Neural cell (in vitro differentiated cells): ENCODE measurements around the gene IFI16. TPM values are rescaled to one million over a fixed set of nuclear protein-coding genes. Genes with fewer than 3 reads are reported as not detected.

Source experiments
- H2AFZ ChIP-seq: fragments of 200-600, 300-800 bp; sonication (generic), shearing (Covaris generic); 2 replicates; pipeline ENCODE4 v1.6.0; 2014; ENCODE audit warnings: low read depth, mild to moderate bottlenecking, antibody characterized with exemption, low read length, moderate library complexity
- H3F3A ChIP-seq: fragments of 200-600 bp; shearing (Covaris generic); 2 replicates; pipeline ENCODE4 v1.6.1; 2016; ENCODE audit warnings: mild to moderate bottlenecking, moderate library complexity, mixed read lengths, antibody characterized with exemption, low read length; ENCODE audit not compliant: insufficient read depth, poor library complexity, severe bottlenecking
- H3K27ac ChIP-seq: fragments of 200-600, 300-800 bp; sonication (generic), shearing (Covaris generic); 2 replicates; pipeline ENCODE4 v1.5.1; 2014; ENCODE audit warnings: mild to moderate bottlenecking, low read length, moderate library complexity
- H3K27me3 ChIP-seq: fragments of 300-800, 200-600 bp; sonication (generic), shearing (Covaris generic); 2 replicates; pipeline ENCODE4 v1.6.0; 2014; ENCODE audit warnings: mild to moderate bottlenecking, low read depth, low read length, moderate library complexity; ENCODE audit not compliant: insufficient read depth
- H3K36me3 ChIP-seq: fragments of 300-800, 200-600 bp; sonication (generic), shearing (Covaris generic); 2 replicates; pipeline ENCODE4 v1.5.1; 2014; ENCODE audit warnings: mild to moderate bottlenecking, antibody characterized with exemption, low read length, moderate library complexity; ENCODE audit not compliant: insufficient read depth
- H3K4me2 ChIP-seq: fragments of 300-800, 200-600 bp; sonication (generic), shearing (Covaris generic); 2 replicates; pipeline ENCODE4 v1.6.0; 2014; ENCODE audit warnings: mild to moderate bottlenecking, low read length
- H3K4me3 ChIP-seq: fragments of 300-800, 200-600 bp; sonication (generic), shearing (Covaris generic); 2 replicates; pipeline ENCODE4 v1.5.1; 2014; ENCODE audit warnings: mild to moderate bottlenecking, low read length, moderate library complexity
- H3K79me2 ChIP-seq: fragments of 200-600 bp; shearing (Covaris generic); replicated peaks from 2 replicates; pipeline ENCODE4 v1.6.0; 2014; ENCODE audit warnings: mild to moderate bottlenecking, low read length, moderate library complexity; ENCODE audit not compliant: insufficient read depth
- H3K9ac ChIP-seq: fragments of 300-800, 200-600 bp; sonication (generic), shearing (Covaris generic); 2 replicates; pipeline ENCODE4 v1.6.1; 2016; ENCODE audit warnings: mild to moderate bottlenecking, low read length, mixed read lengths
- H3K9me2 ChIP-seq: fragments of 200-600 bp; shearing (Covaris generic); 2 replicates; pipeline ENCODE4 v1.6.1; 2016; ENCODE audit warnings: mild to moderate bottlenecking, low read length, mixed read lengths; ENCODE audit not compliant: insufficient read depth
- H3K9me3 ChIP-seq: fragments of 200-600, 300-800 bp; sonication (generic), shearing (Covaris generic); 2 replicates; pipeline ENCODE4 v1.6.1; 2016; ENCODE audit warnings: mild to moderate bottlenecking, mixed run types, low read length, moderate library complexity, mixed read lengths
- H4K20me1 ChIP-seq: fragments of 200-600 bp; shearing (Covaris generic); 2 replicates; pipeline ENCODE4 v1.6.1; 2016; ENCODE audit warnings: mild to moderate bottlenecking, mixed run types; ENCODE audit not compliant: insufficient read depth
- EZH2 ChIP-seq: fragments of 200-600, 300-800 bp; shearing (Covaris generic), sonication (generic); IDR thresholded peaks from 2 replicates; pipeline ENCODE4 v1.6.1; 2014; ENCODE audit warnings: antibody characterized with exemption, low read length, borderline replicate concordance, mild to moderate bottlenecking; ENCODE audit not compliant: insufficient read depth, poor library complexity, severe bottlenecking
- MXI1 ChIP-seq: fragments of 450-650 bp; conservative IDR thresholded peaks from 2 replicates; pipeline ENCODE4 v1.6.1; 2014; ENCODE audit warnings: antibody characterized with exemption, mild to moderate bottlenecking; ENCODE audit not compliant: poor library complexity, severe bottlenecking
- RAD21 ChIP-seq: fragments of 450-650 bp; conservative IDR thresholded peaks from 2 replicates; pipeline ENCODE4 v1.6.1; 2014; ENCODE audit warnings: antibody characterized with exemption, mild to moderate bottlenecking, moderate library complexity
- SMC3 ChIP-seq: fragments of 450-650 bp; conservative IDR thresholded peaks from 2 replicates; pipeline ENCODE4 v1.6.1; 2014; ENCODE audit warnings: antibody characterized with exemption, mild to moderate bottlenecking, moderate library complexity; ENCODE audit not compliant: poor library complexity
- TAF1 ChIP-seq: IDR thresholded peaks from 2 replicates; pipeline ENCODE4 v1.6.1; 2012; ENCODE audit warnings: low read depth
- polyA plus RNA-seq: library from polyadenylated mRNA; depleted of rRNA; stranded (reverse); fragments of >200 nt; gene quantifications from 2 replicates; pipeline ENCODE4 v1.2.3, GENCODE V29; 2014
- TF ChIP-seq, protein P1 (sequence below): IDR thresholded peaks from 2 replicates; pipeline ENCODE4 v1.6.1; 2012; ENCODE audit warnings: borderline replicate concordance
- TF ChIP-seq, protein P2 (sequence below): fragments of 450-650 bp; IDR thresholded peaks from 2 replicates; pipeline ENCODE4 v1.5.1; 2014; ENCODE audit warnings: antibody characterized with exemption, mild to moderate bottlenecking, moderate library complexity; ENCODE audit not compliant: poor library complexity, severe bottlenecking

Gene IFI16
- polyA plus RNA-seq, 1 donor from 2014 or later = not detected

DNA sequence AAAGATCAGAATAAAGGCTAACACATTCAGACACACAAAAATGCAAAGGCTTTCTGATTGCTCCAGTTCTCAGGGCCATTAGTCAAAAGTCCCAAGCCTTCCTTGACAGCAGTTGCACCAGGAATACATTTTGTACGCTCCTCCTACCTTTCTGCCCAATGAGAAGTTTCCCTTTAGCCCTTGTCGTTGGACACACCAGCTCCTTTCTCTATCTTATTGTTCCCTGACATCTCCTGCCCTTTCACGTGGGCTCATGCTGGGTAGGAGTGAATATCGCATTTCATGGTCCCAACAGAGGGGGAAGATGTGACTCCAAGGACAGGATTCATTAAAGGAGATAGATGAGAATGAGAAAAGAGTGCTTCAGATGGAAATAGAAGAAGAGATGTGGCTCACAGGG lies 33.5 kb upstream of the IFI16 start:
- Histone ChIP-seq H3K4me2 (no peak overlapping the region), H3F3A (no peaks in the 10 kb centered on the region), H2AFZ (no peak overlapping the region), H3K27ac (no peak overlapping the region), H3K9ac (no peak overlapping the region), H3K9me3 (no peaks in the 10 kb centered on the region), H3K4me3 (no peak overlapping the region), H3K79me2 (no peaks in the 10 kb centered on the region), H3K9me2 (no peaks in the 10 kb centered on the region), H3K27me3 (no peaks in the 10 kb centered on the region), H3K36me3 (no peaks in the 10 kb centered on the region), H4K20me1 (no peaks in the 10 kb centered on the region)
- TF ChIP-seq SMC3 = no peak
- TF ChIP-seq, protein P1, sequence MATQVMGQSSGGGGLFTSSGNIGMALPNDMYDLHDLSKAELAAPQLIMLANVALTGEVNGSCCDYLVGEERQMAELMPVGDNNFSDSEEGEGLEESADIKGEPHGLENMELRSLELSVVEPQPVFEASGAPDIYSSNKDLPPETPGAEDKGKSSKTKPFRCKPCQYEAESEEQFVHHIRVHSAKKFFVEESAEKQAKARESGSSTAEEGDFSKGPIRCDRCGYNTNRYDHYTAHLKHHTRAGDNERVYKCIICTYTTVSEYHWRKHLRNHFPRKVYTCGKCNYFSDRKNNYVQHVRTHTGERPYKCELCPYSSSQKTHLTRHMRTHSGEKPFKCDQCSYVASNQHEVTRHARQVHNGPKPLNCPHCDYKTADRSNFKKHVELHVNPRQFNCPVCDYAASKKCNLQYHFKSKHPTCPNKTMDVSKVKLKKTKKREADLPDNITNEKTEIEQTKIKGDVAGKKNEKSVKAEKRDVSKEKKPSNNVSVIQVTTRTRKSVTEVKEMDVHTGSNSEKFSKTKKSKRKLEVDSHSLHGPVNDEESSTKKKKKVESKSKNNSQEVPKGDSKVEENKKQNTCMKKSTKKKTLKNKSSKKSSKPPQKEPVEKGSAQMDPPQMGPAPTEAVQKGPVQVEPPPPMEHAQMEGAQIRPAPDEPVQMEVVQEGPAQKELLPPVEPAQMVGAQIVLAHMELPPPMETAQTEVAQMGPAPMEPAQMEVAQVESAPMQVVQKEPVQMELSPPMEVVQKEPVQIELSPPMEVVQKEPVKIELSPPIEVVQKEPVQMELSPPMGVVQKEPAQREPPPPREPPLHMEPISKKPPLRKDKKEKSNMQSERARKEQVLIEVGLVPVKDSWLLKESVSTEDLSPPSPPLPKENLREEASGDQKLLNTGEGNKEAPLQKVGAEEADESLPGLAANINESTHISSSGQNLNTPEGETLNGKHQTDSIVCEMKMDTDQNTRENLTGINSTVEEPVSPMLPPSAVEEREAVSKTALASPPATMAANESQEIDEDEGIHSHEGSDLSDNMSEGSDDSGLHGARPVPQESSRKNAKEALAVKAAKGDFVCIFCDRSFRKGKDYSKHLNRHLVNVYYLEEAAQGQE = no peak
- TF ChIP-seq, protein P2, sequence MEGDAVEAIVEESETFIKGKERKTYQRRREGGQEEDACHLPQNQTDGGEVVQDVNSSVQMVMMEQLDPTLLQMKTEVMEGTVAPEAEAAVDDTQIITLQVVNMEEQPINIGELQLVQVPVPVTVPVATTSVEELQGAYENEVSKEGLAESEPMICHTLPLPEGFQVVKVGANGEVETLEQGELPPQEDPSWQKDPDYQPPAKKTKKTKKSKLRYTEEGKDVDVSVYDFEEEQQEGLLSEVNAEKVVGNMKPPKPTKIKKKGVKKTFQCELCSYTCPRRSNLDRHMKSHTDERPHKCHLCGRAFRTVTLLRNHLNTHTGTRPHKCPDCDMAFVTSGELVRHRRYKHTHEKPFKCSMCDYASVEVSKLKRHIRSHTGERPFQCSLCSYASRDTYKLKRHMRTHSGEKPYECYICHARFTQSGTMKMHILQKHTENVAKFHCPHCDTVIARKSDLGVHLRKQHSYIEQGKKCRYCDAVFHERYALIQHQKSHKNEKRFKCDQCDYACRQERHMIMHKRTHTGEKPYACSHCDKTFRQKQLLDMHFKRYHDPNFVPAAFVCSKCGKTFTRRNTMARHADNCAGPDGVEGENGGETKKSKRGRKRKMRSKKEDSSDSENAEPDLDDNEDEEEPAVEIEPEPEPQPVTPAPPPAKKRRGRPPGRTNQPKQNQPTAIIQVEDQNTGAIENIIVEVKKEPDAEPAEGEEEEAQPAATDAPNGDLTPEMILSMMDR = no peak

DNA sequence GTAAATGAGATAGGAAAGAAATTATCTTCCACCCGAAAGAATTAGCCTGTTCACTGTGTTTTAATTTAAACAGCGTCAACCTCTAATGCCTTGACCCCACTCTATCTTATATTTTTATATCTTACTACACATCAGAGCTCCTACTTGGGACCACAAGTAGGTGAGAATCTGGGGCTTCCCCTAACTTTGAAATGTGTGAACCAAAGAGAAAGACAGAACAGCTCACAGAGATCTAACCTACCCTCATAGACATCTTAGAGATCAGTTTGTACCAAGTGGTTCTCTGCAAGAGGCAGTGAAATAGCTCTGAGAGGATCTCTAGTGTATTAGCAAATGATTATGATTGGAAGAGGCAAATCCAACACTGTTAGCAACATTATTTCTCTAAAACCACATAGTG lies 31.0 kb upstream of the IFI16 start:
- Histone ChIP-seq H3K4me3 (no peak overlapping the region), H3K9me3 (no peaks in the 10 kb centered on the region), H3K27me3 (no peaks in the 10 kb centered on the region), H3K79me2 (no peaks in the 10 kb centered on the region), H3K36me3 (no peaks in the 10 kb centered on the region), H3K9ac (no peak overlapping the region), H4K20me1 (no peaks in the 10 kb centered on the region), H3F3A (no peaks in the 10 kb centered on the region), H3K4me2 (no peak overlapping the region), H3K27ac (no peak overlapping the region), H2AFZ (no peak overlapping the region), H3K9me2 (no peaks in the 10 kb centered on the region)
- no peak for TF ChIP-seq TAF1
- TF ChIP-seq EZH2 = no peak
- TF ChIP-seq SMC3 = no peak
- no peak for TF ChIP-seq MXI1
- TF ChIP-seq, protein P1 = no peak
- TF ChIP-seq RAD21 = no peak
- TF ChIP-seq, protein P2 = no peak
